ENCODE results near the gene CRYGC.

CRYGC gene

GRCh38 chr2:208096080-208096479, 33.5 kb downstream of the CRYGC start:
- no peaks in the 10 kb centered on the region for H3K9me3 Mint-ChIP-seq

DNA sequence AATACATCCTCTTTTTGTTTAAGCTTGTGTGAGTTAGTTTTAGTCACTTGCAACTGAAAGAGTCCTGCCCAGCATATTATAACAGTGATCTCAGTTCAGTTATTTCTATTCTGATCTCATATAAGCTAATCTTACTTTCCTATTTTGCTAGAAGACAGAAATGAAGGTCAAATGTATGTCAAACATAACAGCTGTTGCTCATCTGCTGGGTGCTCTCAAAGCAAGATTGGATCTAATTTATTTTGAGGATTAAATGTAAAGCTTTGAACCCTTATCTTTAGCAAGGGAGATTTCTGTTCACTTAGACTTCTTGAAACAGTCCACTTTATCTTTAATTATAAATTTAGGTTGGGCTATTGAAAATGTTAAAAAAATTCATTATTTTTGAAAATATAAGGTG, 36.5 kb downstream of the CRYGC start:
- no peaks in the 10 kb centered on the region for H3K4me1 Mint-ChIP-seq (ENCODE audit: low read depth)
- no peak for DNase-seq (ENCODE audit: low spot score)
- H3K4me3 Mint-ChIP-seq = no peak overlapping the region
- H3K36me3 Mint-ChIP-seq (ENCODE audit: low read depth) = no peaks in the 10 kb centered on the region
- H3K9me3 Mint-ChIP-seq = no peaks in the 10 kb centered on the region
- no peak overlapping the region for H3K27ac Mint-ChIP-seq
- peaks cover 8% of the 10 kb centered on the region for H3K27me3 Mint-ChIP-seq (ENCODE audit: low read depth)

More at GRCh38 chr2:208096080-208096479, 33.5 kb downstream of the CRYGC start:
- Mint-ChIP-seq H3K36me3 (ENCODE audit: low read depth) (no peaks in the 10 kb centered on the region), H3K4me3 (no peak overlapping the region), H3K4me1 (ENCODE audit: low read depth) (peaks cover 13% of the 10 kb centered on the region), H3K27ac (no peak overlapping the region), H3K27me3 (ENCODE audit: low read depth) (peaks cover 5% of the 10 kb centered on the region)
- DNase-seq (ENCODE audit: low spot score) = no peak

DNA sequence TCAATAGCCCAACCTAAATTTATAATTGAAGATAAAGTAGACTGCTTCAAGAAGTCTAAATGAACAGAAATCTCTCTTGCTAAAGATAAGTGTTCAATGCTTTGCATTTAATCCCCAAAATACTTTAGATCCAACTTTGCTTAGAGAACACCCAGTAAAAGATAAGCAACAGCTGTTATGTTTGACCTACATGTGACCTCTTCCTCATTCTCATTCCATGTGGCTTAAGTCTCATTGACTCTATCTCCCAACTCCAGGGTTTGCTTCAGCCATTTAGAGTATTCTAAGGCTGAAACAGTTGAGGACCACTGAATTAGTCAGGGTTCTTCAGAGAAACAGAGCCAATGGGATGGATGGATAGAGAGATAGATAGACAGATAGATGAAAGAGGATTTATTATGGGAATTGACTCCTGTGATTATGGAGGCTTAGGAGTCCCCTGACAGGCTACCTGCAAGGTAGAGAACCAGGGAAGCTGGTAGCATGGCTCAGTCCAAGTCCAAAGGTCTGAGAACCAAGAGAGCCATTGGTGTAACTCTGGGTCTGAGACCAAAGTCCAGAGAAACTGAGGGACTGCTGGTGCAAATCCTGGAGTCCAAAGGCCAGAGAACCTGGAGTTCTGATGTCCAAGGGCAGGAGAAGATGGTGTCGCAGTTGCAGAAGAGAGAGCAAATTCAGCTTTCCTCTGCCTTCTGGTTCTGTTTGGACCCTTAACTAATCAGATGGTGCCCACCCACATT, 37.4 kb downstream of the CRYGC start:
- Mint-ChIP-seq H3K27ac (no peak overlapping the region), H3K4me1 (ENCODE audit: low read depth) (no peaks in the 10 kb centered on the region), H3K9me3 (no peaks in the 10 kb centered on the region), H3K36me3 (ENCODE audit: low read depth) (no peaks in the 10 kb centered on the region), H3K4me3 (no peak overlapping the region), H3K27me3 (ENCODE audit: low read depth) (peaks cover 8% of the 10 kb centered on the region)
- DNase-seq (ENCODE audit: low spot score) = no peak

DNA sequence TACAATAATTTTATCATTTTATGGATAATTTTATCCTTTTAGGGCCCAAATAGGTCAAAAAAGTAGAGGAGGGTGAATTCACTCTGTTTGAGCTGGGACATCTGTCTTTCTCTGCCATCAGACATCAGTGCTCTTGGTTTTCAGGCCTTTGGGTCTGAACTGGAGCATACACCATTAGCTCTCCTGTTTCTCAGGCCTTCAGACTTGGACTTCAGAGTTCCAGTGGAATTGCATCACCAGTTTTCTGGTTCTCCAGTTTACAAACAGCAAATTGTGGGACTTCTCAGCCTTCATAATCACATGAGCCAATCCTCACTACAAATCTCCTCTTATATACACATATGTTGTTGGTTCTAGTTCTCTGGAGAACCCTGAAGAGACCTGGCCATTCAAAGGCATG, 39.2 kb downstream of the CRYGC start:
- Mint-ChIP-seq H3K9me3 (no peaks in the 10 kb centered on the region), H3K36me3 (ENCODE audit: low read depth) (no peaks in the 10 kb centered on the region), H3K4me3 (no peak overlapping the region), H3K27me3 (ENCODE audit: low read depth) (peaks cover 8% of the 10 kb centered on the region), H3K4me1 (ENCODE audit: low read depth) (no peaks in the 10 kb centered on the region), H3K27ac (no peak overlapping the region)
- no peak for DNase-seq (ENCODE audit: low spot score)

DNA sequence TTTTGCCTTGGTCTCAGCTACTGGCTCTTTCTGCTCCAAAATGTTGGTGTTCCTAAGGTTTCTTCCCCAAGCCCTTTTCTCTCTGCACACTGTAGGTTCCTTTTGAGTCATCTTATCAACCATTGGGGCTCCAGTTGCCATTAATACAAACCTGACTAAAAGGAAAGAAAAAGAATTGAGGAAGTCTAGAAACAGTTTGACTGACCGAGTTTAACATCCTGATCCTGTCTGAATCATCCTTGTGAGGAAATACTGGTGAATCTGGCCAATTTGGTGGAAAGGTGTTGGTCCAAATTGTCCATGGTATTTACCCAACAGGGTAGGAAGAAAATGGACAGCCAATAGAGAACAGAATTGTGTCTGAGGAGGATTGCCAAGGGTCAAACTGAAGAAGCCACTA, 43.6 kb downstream of the CRYGC start:
- H3K4me3 Mint-ChIP-seq = no peak overlapping the region
- no peak for DNase-seq (ENCODE audit: low spot score)
- H3K27me3 Mint-ChIP-seq (ENCODE audit: low read depth) = peaks cover 22% of the 10 kb centered on the region
- no peaks in the 10 kb centered on the region for H3K9me3 Mint-ChIP-seq
- H3K27ac Mint-ChIP-seq = no peak overlapping the region
- H3K4me1 Mint-ChIP-seq (ENCODE audit: low read depth) = no peaks in the 10 kb centered on the region
- no peaks in the 10 kb centered on the region for H3K36me3 Mint-ChIP-seq (ENCODE audit: low read depth)

- Mint-ChIP-seq H3K27me3 (ENCODE audit: low read depth) (peaks cover 27% of the 10 kb centered on the region), H3K4me3 (no peak overlapping the region), H3K4me1 (ENCODE audit: low read depth) (no peaks in the 10 kb centered on the region), H3K9me3 (no peaks in the 10 kb centered on the region), H3K27ac (no peak overlapping the region), H3K36me3 (ENCODE audit: low read depth) (no peaks in the 10 kb centered on the region)
- DNase-seq (ENCODE audit: low spot score) = no peak
Measured at GRCh38 chr2:208083807-208084206, 45.8 kb downstream of the CRYGC start.

Data from T-helper 2 cell treated with Interferon-gamma antibody and Interleukin-4, amounts not matched to agents 5 μg/mL and 100 μg/mL, for 36 hours (primary cell).